GM19397 (cell line): ENCODE measurements around the gene DSG3.

Experiments
- ATAC-seq: cut with Tn5 transposase; IDR thresholded peaks from one replicate; pipeline ENCODE4 v1.9.1; 2021; ENCODE audit warnings: mild to moderate bottlenecking, moderate library complexity; ENCODE audit not compliant: unreplicated experiment

The DSG3 gene

GRCh38 chr18:31512203-31512764, 64.7 kb downstream of the DSG3 start:
- ATAC-seq, result no peak

DNA sequence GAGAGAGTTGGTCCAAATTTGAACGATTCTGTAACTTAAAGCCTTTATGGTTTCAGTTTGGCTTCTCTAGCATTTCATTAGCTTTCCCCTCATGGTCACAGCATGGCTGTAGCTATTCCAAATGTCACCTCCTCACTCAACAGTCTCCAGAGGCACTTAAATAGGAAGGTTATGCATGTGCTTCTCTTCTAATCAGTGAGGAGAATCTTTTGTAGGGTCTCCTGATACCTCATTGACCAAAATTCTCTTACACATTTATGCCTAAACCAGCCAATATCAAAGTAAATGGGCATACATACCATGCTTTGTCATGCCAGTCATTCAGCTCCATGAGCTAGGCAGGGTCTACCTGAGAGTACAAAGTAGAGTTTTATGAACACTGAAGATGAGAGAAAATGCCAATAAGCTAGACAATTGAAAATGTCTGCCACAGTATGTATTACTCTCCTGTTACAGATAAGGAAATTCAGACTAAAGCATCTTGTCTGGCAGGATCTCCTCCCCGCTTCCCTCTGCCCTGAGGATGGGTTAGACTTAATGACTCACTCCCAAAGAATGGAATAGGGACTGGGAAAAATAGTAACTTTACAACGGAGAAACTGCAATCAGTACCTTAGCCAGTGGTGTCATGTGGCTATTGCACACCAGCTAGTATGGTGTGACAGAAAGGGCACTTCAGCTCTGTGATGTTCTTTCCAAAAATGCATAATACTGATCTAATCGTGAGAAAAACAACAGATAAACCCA, 65.8 kb downstream of the DSG3 start:
- ATAC-seq, result no peak

DNA sequence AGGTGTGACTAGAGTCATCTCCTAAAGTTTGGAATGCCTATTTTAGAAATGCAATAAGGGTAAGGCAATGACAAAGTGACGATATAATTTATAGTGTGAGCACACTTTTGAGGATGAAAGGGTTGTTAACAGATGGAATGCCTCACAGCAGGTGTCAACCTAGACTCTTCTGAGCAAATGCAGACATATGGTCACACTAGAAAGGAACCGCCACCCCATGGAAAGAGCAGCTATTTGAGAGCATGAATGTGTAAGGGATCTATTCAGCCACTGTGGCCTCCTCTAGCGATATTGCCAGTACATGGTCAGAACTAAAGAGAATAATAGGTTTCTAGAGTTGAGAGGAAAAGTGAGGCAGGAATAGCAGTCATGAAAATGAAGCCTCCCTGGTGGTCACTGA, 68.9 kb downstream of the DSG3 start:
- ATAC-seq, result no peak

DNA sequence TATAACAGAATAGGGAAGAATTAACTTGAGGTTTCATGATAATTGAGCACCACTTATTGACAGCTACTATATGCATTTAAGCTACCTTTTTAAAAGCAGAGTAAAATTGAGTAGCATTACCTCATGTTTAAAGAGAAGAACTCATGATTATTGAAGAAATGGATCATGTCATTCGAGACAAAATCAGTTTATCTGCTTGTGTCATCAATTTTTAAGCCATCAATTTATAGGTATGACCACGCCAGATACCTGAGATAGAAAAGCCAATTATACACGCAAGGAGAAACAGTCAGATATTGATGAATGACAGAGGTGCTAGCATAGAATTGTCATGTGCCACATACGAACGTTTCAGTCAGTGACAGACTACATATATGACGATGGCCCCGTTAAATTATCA, 78.8 kb downstream of the DSG3 start:
- ATAC-seq, result no peak
